Activated CD4-positive, CD25-positive, alpha-beta regulatory T cell treated with anti-CD3 and anti-CD28 coated beads, Interleukin-2, amount 50 U/mL, for 72 hours (primary cell): ENCODE measurements around the gene INTS6.

Experiments used
- DNase-seq: peaks from one replicate; pipeline ENCODE4 v3.0.0; 2021

INTS6 gene, protein sequence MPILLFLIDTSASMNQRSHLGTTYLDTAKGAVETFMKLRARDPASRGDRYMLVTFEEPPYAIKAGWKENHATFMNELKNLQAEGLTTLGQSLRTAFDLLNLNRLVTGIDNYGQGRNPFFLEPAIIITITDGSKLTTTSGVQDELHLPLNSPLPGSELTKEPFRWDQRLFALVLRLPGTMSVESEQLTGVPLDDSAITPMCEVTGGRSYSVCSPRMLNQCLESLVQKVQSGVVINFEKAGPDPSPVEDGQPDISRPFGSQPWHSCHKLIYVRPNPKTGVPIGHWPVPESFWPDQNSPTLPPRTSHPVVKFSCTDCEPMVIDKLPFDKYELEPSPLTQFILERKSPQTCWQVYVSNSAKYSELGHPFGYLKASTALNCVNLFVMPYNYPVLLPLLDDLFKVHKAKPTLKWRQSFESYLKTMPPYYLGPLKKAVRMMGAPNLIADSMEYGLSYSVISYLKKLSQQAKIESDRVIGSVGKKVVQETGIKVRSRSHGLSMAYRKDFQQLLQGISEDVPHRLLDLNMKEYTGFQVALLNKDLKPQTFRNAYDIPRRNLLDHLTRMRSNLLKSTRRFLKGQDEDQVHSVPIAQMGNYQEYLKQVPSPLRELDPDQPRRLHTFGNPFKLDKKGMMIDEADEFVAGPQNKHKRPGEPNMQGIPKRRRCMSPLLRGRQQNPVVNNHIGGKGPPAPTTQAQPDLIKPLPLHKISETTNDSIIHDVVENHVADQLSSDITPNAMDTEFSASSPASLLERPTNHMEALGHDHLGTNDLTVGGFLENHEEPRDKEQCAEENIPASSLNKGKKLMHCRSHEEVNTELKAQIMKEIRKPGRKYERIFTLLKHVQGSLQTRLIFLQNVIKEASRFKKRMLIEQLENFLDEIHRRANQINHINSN

GRCh38 chr13:51452361-51453206 is at the start of gene INTS6:
Gene INTS6 (minus strand): TSS chr13:51453036. CDS start chr13:51452525, 511 bp downstream.
- DNase-seq: peak; percentile 99

- DNase-seq: no peak
These were observed 49.4 kb upstream of the INTS6 start for GRCh38 chr13:51502153-51502651.

DNA sequence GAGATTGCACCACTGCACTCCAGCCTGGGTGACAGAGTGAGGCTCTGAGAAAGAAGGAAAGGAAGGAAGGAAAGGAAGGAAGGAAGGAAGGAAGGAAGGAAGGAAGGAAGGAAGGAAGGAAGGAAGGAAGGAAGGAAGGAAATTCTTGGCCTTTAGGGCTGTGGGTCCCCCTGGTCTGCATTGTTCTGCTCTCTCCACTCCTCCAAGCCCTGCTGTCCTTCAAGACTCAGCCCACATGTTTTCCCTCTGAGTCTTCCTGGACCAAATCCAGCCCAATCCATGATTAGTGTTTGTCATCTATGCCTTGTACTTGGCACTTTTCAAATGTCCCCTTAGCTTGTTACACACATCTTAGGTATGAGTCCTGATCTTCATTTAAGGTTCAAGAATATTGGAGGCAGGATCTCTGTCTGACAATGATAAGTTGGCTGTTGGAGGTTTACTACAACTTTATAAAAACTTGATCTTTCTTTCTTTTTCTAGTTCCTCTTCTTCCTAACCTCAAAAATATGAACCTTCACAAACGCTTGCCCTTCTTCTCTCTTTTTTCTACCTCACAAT is 48.8 kb upstream of the INTS6 start:
- no peak for DNase-seq

DNA sequence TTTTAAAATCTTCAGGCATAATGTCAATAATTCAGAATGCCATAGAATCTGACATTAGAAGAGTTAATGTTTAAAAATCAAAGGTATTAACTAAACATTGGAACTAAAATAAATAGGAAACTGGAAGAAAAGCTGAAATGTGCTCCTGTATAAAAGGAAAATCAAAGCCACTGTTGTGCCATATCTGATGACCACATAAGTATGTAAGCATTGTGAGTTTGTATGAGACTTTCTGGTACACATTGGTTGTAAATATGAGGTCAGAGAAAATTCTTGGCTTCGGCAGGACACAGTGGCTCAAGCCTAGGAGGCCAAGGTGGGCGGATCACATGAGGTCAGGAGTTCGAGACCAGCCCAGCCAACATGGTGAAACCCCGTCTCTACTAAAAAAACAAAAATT is 48.3 kb upstream of the INTS6 start:
- no peak for DNase-seq

- no peak for DNase-seq
These were observed 47.9 kb upstream of the INTS6 start for GRCh38 chr13:51500687-51501086.

DNA sequence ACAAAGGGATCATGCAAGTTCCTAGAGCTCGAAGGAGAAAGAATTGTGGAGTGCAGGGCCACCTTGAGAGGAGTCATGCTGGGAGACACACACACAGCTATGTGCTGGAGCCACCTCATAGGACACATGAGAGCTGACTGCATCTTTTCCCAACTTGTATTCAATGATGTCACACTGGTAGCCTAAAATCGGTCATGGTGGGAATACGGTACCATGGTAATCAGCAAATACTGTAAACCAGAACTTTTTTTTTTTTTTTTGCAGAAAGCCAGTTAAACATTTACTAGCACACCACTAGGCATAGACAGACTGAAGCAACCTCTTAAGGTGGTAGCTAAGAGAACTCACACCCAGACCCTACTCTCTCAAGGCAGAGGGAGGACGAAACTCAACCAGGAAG is 47.0 kb upstream of the INTS6 start:
- DNase-seq: no peak

GRCh38 chr13:51495316-51495715 is 42.5 kb upstream of the INTS6 start:
- no peak for DNase-seq

DNA sequence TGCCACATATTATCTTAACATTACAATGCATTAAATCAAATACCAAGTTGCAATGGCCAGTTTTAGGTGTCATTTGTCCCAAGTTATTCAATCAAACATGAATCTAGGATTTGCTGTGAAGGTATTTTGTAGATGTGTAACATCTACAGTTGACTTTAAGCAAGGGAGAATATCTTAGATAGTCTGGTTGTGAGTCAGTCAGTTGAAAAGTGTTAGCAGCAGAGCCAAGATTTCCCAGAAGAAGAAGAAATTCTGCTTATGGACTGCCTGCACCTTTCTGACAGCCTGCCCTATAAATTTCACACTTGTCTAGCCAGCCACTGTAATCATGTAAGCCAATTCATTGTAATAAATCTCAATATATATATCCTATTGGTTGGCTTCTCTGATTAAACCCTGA is 41.3 kb upstream of the INTS6 start:
- DNase-seq: no peak

- no peak for DNase-seq
These were observed 35.4 kb upstream of the INTS6 start for GRCh38 chr13:51488212-51488611.

DNA sequence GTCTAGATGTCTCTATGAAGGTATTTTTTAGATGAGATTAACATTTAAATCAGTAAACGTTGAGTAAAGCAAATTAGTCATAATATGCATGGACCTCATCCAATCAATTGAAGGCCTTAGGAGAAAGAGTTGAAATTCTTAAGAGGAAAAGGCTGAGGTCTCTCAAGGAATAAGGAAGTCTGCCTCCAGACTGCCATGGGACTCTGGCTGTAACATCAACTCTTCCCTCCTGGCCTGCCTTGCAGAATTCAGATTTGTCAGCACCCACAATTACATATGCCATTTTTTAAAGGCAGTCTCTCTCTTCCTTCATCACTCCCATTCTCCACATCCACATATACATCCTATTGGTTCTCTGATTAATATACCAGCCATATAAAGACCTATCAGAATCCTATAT is 28.8 kb upstream of the INTS6 start:
- DNase-seq: no peak

DNA sequence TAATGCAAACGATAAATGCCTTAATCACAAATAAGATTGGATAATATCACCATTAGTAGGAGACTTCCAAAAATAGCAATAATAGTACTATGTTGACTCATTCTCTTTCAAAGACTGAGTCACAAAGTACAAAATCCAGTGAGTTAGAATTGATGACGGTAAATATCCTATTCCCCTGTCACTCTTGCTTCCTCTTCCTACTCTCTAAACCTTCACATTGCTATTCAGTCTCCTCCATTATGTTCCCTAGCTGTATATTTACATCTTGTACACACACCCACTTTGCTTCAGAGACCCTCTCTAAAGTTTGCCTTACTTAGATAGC is 26.3 kb upstream of the INTS6 start:
- DNase-seq: no peak

GRCh38 chr13:51478418-51479198 is 25.8 kb upstream of the INTS6 start:
- no peak for DNase-seq

- DNase-seq: no peak
These were observed 25.0 kb upstream of the INTS6 start for GRCh38 chr13:51477653-51478324.

DNA sequence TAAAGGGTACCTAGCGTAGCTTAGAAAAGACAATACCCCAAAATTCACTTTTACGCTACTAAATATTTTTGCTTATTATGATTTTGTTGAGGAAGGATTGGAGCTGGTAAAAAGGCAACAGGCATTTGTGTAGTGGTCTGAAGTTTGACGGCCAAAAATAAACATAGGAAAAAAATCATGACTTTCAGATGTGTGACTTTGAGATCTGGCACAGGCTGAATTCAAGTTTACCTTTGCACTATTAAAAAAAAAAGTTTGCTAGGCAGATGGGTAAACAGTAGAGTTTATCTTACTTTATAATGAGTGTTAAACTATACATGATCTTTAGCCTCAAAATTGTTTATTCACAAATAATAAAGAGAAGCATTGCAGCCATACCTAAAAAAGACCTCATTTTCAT is 24.3 kb upstream of the INTS6 start:
- DNase-seq: no peak

GRCh38 chr13:51475727-51476501 is 23.1 kb upstream of the INTS6 start:
- DNase-seq: no peak

- DNase-seq: no peak
These were observed 17.0 kb upstream of the INTS6 start for GRCh38 chr13:51469790-51470189.

- no peak for DNase-seq
These were observed 14.9 kb upstream of the INTS6 start for GRCh38 chr13:51467730-51468129.

- DNase-seq: no peak
These were observed 12.3 kb upstream of the INTS6 start for GRCh38 chr13:51465124-51465523.

- DNase-seq: no peak
These were observed 4.4 kb upstream of the INTS6 start for GRCh38 chr13:51457086-51457815.

DNA sequence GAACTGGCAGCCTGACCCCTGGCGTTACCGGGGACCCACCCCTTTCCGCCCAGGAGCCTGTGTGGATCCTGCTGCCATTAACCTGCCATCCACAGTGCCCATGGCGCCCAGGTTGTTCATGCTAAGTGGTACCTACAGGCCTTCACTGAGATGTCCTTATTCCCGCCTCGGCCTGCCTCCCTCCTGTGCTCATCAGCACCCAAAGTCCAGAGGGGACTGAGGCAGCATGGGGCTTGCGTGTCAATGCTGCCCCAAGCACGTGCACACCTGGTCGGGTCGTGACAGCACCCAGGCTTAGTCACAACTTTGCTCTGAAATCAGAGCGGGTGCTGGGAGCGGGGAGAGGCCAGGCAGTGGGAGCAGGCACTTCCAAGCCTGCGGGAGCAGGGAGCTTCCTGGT is 3.7 kb upstream of the INTS6 start:
- DNase-seq: no peak
